ENCODE results near the gene C1QTNF9B.
A peak's percentile ranks its signal among the peaks of the same experiment; 100 is the strongest.
"Not testable (repeated sequence)": the region's sequence is repeated elsewhere in the genome, so short reads cannot be mapped to it uniquely, and the experiment has no call there.

The C1QTNF9B gene

GRCh38 chr13:23897452-23897919 lies at the start of gene C1QTNF9B:
Gene C1QTNF9B, minus strand, starts transcription at chr13:23897502.
- not testable (repeated sequence) for DNase-seq

GRCh38 chr13:23946900-23947299 lies 49.6 kb upstream of the C1QTNF9B start:
- DNase-seq: no peak

DNA sequence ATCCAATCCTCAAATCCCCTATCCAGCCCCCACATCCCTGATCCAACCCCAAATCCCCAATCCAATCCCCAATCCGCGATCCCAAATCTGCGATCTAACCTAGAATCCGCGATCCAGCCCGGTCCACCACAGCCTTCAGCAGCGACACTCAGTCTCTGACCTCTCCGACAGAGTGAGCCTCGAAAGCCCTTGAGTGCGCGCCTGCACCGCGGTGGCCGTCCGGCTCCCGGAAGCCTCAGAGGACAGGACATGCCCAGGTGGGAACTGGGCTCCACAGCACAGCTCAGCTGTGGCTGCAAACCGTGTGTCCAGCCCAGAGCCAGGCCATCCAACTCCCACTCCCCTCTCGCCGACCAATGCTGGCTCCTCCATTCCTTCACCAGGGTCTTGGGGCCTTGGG lies 48.8 kb upstream of the C1QTNF9B start:
- DNase-seq: no peak

- DNase-seq: no peak
These were observed 48.3 kb upstream of the C1QTNF9B start for GRCh38 chr13:23945612-23946011.

- DNase-seq: no peak
These were observed 43.9 kb upstream of the C1QTNF9B start for GRCh38 chr13:23941211-23941610.

GRCh38 chr13:23939666-23940065 lies 42.4 kb upstream of the C1QTNF9B start:
- not testable (repeated sequence) for DNase-seq

- no peak for DNase-seq
These were observed 37.2 kb upstream of the C1QTNF9B start for GRCh38 chr13:23934520-23934919.

GRCh38 chr13:23928985-23929384 lies 31.7 kb upstream of the C1QTNF9B start:
- no peak for DNase-seq

DNA sequence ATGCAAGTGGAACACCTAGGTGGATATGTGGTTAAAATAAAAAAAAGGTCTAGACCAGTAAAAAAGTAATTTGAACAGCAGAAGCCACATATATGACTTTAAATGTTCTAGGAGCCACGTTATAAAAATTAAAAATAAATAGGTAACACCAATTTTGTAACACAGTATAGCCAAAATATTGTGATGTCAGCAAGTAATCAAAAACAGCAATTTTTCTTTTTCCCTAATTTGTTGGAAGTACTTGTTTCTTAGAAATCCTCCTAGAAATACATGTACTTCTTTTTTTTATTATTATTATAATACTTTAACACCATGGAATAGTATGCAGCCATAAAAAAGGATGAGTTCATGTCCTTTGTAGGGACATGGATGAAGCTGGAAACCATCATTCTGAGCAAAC lies 25.7 kb upstream of the C1QTNF9B start:
- DNase-seq: no peak

- no peak for DNase-seq
These were observed 25.0 kb upstream of the C1QTNF9B start for GRCh38 chr13:23922005-23922932.

- DNase-seq: no peak
These were observed 24.2 kb upstream of the C1QTNF9B start for GRCh38 chr13:23921451-23921888.

- DNase-seq: no peak
These were observed 21.7 kb upstream of the C1QTNF9B start for GRCh38 chr13:23919006-23919405.

DNA sequence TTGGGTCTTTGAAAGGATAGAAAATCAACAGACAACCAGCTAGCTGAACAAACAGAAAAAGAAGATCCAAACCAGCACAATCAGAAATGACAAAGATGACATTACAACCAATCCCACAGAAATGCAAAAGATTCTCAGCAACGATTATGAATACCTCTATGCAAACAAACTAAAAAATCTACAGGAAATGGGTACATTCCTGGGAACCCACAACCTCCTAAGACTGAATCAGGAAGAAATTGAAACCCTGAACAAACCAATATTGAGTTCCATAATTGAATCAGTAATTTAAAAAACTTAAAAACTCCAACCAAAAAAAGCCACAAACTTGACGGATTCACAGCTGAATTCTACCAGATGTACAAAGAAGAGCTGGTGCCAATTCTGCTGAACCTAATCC lies 20.9 kb upstream of the C1QTNF9B start:
- DNase-seq: no peak

DNA sequence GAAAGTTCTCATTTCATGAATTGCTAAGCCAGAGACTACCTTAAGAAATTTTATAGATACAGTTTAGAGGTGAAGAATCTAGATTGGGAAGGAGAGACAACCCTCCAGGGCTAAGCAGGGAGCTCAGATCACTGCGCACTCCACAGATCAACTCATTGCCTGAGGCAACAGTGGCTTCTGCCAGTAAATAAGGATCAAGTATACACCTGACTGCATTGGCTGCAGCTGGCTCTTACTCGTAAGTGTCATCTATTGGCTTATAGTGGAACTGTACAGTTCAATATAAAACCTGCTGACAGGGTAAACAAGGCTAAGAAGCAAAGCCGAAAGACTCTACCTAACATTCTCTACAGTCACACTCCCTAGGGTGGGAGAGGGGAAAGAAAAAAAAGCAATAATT lies 18.0 kb upstream of the C1QTNF9B start:
- DNase-seq: no peak

- DNase-seq: no peak
These were observed 15.2 kb upstream of the C1QTNF9B start for GRCh38 chr13:23912469-23912868.

GRCh38 chr13:23909606-23910005 lies 12.3 kb upstream of the C1QTNF9B start:
- no peak for DNase-seq

- DNase-seq: no peak
These were observed 8.5 kb upstream of the C1QTNF9B start for GRCh38 chr13:23905766-23906165.

DNA sequence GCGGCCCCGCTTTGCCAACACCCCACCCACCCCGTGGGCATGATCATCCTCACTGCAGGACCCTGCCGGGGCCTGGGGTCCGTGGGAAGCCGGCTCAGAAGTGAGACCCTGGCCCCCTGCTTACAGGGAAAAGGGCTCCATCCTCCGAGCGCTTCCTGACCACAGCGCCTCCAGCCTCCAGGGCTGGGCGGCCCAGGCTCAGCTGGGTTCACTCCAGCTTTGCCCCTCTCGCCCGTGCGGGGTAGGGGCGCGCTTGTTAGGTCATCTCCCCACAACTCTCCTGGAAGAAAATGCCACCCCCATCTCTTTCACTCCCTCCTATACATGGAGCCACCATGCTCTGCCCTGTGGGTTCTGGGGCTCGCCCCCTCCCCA lies 6.6 kb upstream of the C1QTNF9B start:
- no peak for DNase-seq

- DNase-seq: no peak
These were observed 5.9 kb upstream of the C1QTNF9B start for GRCh38 chr13:23902975-23903905.

DNA sequence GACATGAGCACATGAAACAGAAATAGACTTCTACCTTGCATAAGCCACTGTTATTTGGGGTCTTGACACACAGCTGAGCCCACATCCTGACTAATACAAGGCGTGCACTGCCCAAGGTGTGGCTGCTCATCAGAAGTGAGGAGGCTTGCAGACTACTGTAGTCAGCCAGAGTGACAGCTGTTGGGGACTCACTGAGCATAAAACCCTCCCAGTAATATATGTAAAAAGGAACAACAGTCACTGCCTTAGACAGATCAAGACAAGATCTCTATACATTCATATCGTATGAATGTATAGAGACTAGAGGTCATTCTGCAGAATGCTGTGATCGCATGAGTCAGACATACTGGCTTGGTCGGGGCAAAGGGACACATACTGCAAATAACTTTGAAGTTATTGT lies 4.1 kb upstream of the C1QTNF9B start:
- no peak for DNase-seq

DNA sequence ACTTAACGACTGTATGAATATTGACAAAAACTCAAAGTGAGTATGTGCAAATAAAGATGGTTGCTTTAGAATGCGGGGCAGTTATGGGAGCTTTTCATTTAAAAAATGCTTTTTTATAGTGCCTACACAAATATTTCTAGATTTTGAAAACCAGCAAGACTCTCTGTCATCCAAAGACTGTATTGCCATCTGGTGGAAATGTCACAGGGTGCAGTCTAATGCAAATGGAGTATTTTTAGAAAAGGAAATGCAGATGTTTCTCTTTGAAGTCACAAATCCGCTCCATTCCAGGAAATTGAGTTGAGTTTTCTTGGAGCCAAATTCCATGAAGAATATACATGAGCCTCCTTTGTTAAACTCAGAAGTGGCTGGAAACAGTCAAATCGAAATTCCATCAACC lies 2.3 kb upstream of the C1QTNF9B start:
- DNase-seq: peak; percentile 54

GRCh38 chr13:23898101-23898500 lies 799 bp upstream of the C1QTNF9B start:
- DNase-seq: no peak

DNA sequence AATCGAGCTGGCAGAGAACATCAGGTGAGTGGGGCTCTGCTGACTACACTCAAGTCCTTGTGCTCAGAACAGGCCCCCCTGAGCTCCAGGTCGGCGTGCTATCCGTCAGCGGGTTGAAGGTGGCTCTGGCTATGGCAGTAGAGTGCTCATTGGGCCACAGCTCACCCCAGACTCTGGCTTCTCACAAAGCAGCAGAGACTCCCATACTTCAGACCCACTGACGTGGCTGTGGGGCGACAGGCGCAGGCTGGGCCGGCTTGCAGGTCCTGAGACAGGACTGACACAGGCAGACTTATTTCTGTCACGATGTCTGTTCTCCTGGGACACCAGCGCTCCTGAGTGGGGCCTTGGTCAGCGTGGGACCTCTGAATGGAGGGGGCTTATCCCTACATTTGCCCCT lies 2.6 kb downstream of the C1QTNF9B start:
- not testable (repeated sequence) for DNase-seq
